ENCODE results near the gene SERPINA6.
"Not testable (repeated sequence)": the region's sequence is repeated elsewhere in the genome, so short reads cannot be mapped to it uniquely, and the experiment has no call there.

DNA sequence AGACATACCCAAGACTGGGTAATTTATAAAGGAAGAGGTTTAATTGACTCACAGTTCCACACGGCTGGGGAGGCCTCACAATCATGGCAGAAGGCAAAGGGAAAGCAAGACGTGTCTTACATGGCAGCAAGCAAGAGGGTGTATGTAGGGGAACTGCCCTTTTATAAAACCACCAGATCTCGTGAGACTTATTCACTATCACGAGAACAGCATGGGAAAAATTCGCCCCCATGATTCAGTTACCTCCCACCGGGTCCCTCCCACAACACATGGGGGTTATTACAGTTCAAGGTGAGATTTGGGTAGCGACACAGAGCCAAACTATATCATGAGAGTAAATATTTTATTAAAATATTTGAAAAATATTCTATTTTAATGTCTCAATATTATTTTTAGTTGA lies 54.6 kb downstream of the SERPINA6 start:
- TF ChIP-seq, protein P1, sequence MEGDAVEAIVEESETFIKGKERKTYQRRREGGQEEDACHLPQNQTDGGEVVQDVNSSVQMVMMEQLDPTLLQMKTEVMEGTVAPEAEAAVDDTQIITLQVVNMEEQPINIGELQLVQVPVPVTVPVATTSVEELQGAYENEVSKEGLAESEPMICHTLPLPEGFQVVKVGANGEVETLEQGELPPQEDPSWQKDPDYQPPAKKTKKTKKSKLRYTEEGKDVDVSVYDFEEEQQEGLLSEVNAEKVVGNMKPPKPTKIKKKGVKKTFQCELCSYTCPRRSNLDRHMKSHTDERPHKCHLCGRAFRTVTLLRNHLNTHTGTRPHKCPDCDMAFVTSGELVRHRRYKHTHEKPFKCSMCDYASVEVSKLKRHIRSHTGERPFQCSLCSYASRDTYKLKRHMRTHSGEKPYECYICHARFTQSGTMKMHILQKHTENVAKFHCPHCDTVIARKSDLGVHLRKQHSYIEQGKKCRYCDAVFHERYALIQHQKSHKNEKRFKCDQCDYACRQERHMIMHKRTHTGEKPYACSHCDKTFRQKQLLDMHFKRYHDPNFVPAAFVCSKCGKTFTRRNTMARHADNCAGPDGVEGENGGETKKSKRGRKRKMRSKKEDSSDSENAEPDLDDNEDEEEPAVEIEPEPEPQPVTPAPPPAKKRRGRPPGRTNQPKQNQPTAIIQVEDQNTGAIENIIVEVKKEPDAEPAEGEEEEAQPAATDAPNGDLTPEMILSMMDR (IDR thresholded peaks at IDR 0.05): not testable (repeated sequence)
- TF ChIP-seq POLR2A, POLR2AphosphoS5 (IDR thresholded peaks at IDR 0.05): not testable (repeated sequence)
